ENCODE measurements around the gene SCD5.

DNA sequence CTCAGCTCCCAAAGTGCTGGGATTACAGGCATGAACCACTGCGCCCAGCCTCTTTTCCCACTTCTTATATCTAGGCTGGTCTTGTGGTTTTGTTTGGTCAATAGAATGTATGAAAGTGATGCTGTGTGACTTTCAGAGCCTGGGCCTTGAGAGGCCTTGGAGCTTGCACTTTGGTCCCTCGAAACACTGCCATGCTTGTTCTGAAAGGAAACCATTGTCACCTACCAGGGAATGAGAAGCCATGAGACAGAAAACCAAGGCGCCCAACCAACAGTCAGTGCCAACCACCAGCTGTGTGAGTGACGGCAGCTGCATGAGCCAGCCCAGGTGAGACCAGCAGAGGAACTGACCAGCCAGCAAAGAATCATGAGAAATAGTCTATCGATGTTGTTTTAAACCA is 57.4 kb downstream of the SCD5 start:
- TF ChIP-seq POLR2A (IDR thresholded peaks at IDR 0.05), result no peak
- TF ChIP-seq, protein P1, sequence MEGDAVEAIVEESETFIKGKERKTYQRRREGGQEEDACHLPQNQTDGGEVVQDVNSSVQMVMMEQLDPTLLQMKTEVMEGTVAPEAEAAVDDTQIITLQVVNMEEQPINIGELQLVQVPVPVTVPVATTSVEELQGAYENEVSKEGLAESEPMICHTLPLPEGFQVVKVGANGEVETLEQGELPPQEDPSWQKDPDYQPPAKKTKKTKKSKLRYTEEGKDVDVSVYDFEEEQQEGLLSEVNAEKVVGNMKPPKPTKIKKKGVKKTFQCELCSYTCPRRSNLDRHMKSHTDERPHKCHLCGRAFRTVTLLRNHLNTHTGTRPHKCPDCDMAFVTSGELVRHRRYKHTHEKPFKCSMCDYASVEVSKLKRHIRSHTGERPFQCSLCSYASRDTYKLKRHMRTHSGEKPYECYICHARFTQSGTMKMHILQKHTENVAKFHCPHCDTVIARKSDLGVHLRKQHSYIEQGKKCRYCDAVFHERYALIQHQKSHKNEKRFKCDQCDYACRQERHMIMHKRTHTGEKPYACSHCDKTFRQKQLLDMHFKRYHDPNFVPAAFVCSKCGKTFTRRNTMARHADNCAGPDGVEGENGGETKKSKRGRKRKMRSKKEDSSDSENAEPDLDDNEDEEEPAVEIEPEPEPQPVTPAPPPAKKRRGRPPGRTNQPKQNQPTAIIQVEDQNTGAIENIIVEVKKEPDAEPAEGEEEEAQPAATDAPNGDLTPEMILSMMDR (IDR thresholded peaks at IDR 0.05), result no peak
